GM21447 (cell line): ENCODE results near the gene KIAA0930.

Source experiments
- ATAC-seq: cut with Tn5 transposase; IDR thresholded peaks from one replicate; pipeline ENCODE4 v1.9.1; 2021; ENCODE audit not compliant: unreplicated experiment

Gene KIAA0930

DNA sequence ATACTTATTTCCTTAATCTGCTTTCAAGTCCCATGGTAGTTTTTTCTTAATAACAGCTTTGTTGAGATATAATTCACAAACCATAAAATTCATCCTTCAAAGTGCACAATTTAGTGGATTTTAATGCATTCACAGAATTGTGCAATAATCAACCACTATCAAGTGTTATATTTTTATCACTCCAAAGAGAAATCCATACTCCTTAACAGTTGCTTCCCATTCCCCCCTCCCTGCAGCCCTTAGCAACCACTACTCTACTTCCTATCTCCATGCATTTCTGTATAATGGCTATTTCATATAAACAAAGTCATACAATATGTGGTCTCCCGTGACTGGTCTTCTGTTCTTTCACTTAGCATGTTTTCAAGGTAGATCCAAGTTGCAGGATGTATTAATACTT is 95.8 kb downstream of the KIAA0930 start:
- ATAC-seq = no peak

DNA sequence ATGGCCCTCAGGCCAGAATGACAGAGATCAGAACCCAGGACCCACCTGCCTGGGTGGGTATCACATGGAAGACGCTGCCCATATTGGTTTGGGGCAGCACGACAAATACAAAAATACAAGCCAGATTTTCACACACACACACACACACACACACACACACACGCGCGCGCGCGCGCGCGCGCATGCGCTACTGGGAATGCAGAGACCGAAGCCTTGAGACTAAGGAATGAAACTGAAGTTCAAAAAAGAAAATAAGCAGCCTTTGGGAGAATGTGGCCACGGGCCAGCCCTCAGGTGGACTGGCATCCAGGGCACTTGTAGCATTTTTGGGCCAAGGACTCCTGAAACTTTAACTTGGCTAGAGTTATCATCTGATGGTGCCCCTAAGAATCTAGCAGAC is 98.3 kb downstream of the KIAA0930 start:
- no peak for ATAC-seq
